Cardiac septum (tissue), 1 donor: ENCODE measurements around the gene ENAM. TPM values are rescaled to one million over a fixed set of nuclear protein-coding genes. Genes with fewer than 3 reads are reported as not detected.
"Not testable (repeated sequence)": the region's sequence is repeated elsewhere in the genome, so short reads cannot be mapped to it uniquely, and the experiment has no call there.

Experiments
- DNase-seq: peaks from one replicate; pipeline ENCODE4 v3.0.0-alpha.2; 2020; ENCODE audit warnings: low spot score
- intact Hi-C: fragments of 100-400 bp; cut with DNase I; formaldehyde crosslinking; loops from one replicate; pipeline ENCODE4 v1.14.0; 2022
- total RNA-seq: library from RNA; stranded (reverse); fragmentation: NEBNext Ultra II Directional; extraction: Animal tissue kit (Norgen Biotek cat#: 25700); gene quantifications from one replicate; pipeline ENCODE4 v1.2.1, GENCODE V29; 2021
- donor health status: DM: no; HTN: no; CAD: no.

The ENAM gene
- total RNA-seq, 1 donor from 2014 or later = 11.1 TPM

DNA sequence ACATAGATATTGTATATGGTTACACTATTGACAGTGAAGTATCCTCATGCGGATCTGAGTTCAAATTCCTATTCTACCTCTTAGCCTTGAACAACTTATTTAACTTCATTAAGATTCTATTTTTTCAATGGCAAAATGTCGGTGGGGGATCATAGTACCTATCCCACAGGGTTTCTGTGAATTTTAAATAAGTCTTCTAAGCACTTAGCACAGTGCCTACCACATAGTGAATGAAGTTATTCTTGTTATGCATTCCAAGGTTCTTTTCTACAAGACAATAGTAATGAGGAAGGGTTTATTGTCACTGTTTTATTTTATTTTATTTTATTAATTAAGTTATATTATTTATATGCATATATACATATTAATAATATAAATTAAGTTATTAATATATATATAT is 8.8 kb upstream of the ENAM start:
- DNase-seq = no peak
- intact Hi-C loops = no loop called here

- DNase-seq = no peak
- intact Hi-C loops = no loop called here
Observed at GRCh38 chr4:70623323-70623722, 5.2 kb upstream of the ENAM start.

DNA sequence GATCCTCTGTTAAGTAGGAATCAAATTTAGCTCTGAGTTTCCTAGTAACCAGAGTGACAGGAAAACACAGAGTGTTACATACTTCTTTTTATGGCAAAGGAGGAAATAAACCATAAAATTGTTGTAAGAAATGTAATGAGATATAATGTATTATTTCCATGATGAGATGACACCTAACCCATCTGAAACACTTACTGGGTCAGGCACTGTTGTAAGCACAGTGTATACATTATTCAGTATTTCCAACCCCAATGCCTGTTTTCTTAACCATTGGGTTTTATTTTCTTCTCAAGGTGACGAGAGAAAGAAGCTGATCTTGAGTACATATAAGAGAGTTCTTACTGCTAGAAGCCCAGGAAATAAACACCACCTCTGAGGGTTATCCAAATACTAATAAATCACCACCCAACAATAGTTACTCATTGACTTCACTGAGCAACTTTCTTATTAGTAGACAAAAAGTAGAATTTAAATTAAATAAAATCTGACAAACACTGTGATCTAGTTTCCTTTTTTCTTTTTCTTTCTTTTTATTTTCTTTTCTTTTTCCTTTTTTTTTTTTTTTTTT is 4.2 kb upstream of the ENAM start:
- intact Hi-C loops = no loop called here
- DNase-seq = no peak

DNA sequence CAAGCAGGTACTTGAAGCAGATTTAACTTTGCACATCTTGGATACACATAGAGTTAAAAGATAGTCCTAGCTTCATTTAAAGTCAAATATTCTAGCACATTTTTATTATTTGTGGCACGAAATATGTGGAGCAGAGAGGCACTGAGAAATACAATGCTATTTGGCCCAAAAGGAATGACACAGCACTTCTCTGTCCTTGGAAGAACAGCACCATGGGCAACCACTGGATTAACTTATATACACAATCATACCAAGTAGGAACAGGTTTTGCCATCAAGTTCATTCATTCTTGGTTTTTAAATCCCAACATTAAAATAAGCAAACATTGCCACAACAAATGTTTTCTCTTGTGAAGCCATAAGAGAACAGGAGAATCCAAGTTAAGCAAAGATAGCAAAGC is 924 bp upstream of the ENAM start:
- no peak for DNase-seq
- intact Hi-C loops = no loop called here

- intact Hi-C loops = no loop called here
- DNase-seq = no peak
Observed at GRCh38 chr4:70629469-70630090, 1.0 kb downstream of the ENAM start.

DNA sequence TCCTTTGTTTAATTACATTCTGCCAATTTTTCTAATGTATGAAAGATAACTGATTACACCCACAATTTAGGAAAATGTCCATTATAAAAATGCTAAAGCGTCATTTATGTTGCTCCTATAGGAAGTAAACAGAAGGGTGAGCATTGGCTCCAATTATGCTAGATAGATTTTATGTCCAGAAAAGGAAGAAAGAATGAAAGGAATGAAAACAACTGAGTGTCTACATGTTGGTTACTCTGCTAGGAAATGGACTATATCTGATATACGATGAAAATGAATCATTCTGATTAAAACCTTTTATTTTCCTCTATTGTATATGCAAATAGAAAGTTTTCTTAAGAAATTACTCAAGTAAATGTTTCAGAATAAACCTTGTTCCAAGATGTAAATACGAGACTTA is 1.6 kb downstream of the ENAM start:
- DNase-seq = no peak
- intact Hi-C loops = no loop called here

- intact Hi-C loops = no loop called here
Observed at GRCh38 chr4:70632028-70632427, 3.5 kb downstream of the ENAM start.

DNA sequence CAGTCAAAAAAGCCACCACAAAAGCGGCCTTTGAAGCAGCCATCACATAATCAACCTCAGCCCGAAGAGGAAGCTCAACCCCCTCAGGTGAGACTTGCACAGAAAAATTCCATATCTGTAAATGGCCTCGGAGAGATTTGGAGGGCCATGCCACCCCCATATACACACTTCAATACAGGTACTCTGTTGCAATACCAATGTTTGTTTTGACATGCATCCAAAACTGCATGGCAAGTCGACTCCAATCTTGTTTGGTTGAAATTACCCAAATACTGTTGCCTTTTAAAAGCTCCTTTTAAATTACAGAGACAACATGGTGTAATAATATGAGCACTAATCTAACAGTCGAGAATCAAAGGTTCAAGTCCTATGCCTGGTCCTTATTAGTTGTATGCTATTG is 5.9 kb downstream of the ENAM start:
- intact Hi-C loops = no loop called here
- DNase-seq = no peak

More at GRCh38 chr4:70632028-70632427, 3.5 kb downstream of the ENAM start:
- DNase-seq = no peak

GRCh38 chr4:70637239-70637913 is 8.8 kb downstream of the ENAM start:
- DNase-seq = no peak
- intact Hi-C loops = no loop called here

DNA sequence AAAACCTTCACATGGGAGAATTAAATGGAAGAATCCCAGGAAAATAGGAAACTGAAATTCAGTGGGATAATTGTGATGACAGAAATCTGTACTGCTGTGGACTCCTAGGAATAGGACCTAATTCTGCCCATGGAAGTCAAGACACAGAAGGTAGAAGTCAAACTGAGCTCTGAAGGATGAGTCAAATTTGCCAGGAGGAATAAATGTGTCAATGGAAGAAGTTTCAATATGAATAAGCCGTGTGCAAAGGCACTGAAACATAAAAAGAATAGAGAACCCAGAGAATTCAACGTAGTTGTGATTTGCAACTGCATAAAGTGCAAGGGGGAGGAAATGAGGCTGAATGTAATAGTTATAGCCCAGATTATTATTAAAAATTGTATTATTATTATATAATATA is 11.6 kb downstream of the ENAM start:
- intact Hi-C loops = no loop called here
- no peak for DNase-seq

GRCh38 chr4:70650741-70651140 is 22.2 kb downstream of the ENAM start:
- intact Hi-C loops = loop anchor here (5.0 to 10.0 kb wide), 2 partner anchors 357 to 1064 kb away; no protein-coding TSS in a partner anchor
- not testable (repeated sequence) for DNase-seq

DNA sequence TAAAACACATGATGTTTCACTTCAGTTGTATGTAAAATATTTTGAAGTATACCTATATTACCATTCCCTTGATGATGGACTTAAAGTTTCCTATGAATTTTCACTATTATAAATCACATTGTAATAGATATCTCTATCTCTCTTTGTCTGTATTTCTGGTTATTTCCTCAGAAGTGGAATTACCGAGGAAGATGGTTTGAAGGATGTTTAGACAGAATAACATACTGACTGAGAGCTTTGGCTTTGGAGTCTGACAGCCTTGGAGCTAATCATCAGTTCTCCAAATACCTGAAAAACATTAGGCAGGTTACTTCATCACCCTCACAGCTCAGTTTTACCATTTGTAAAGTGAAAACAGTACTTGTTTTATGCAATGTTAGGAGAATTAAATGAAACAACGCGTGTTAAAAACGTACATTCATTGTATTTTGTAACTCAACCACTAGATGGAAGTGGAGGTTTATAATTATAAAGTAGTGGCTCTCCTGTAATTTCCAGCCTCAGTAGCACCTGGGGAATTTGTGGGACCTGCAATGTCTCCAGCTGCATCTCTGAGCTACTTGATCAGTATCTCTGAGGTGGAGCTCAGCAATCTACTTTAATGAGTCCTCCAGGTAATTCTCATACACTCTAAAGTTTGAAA is 23.4 kb downstream of the ENAM start:
- no peak for DNase-seq
- intact Hi-C loops = loop anchor here (5.0 to 10.0 kb wide), 2 partner anchors 355 to 1063 kb away; no protein-coding TSS in a partner anchor

- DNase-seq = no peak
- intact Hi-C loops = loop anchor here (5.0 to 10.0 kb wide), 2 partner anchors 353 to 1060 kb away; no protein-coding TSS in a partner anchor
Observed at GRCh38 chr4:70654605-70655011, 26.1 kb downstream of the ENAM start.

- intact Hi-C loops = loop anchor here (10.0 kb wide), 1 partner anchor 1057 kb away; no protein-coding TSS in a partner anchor
Observed at GRCh38 chr4:70657326-70657725, 28.8 kb downstream of the ENAM start.

GRCh38 chr4:70658418-70658817 is 29.9 kb downstream of the ENAM start:
- intact Hi-C loops = loop anchor here (10.0 kb wide), 1 partner anchor 1056 kb away; no protein-coding TSS in a partner anchor
- no peak for DNase-seq

More at GRCh38 chr4:70657326-70657725, 28.8 kb downstream of the ENAM start:
- no peak for DNase-seq

GRCh38 chr4:70660106-70660505 is 31.6 kb downstream of the ENAM start:
- intact Hi-C loops = no loop called here

DNA sequence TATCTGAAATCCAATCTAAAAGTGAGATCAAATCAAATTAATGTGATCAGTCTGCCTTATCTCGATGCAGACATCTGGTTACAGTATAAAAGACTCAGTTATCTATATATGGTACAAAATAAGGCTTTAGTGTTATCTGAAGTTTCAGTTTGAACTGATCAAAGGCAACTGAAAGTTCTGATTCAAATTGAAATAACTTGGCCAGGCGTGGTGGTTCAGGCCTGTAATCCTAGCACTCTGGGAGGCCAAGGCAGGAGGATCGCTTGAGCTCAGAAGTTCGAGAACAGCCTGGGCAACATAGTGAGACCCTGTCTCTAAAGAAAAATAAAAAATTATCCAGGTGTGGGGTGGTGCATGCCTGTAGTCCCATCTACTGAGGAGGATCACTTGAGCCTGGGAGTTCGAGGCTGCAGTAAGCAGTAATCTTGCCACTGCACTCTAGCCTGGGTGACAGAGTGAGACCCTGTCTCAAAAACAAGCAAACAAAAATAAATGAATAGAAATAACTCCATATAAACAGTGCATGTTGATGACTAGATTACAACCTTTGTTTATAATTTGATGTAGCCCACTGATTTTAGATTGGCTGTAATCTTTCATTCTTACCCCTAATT is 32.9 kb downstream of the ENAM start:
- intact Hi-C loops = not testable (repeated sequence)

More at GRCh38 chr4:70660106-70660505, 31.6 kb downstream of the ENAM start:
- DNase-seq = no peak

DNA sequence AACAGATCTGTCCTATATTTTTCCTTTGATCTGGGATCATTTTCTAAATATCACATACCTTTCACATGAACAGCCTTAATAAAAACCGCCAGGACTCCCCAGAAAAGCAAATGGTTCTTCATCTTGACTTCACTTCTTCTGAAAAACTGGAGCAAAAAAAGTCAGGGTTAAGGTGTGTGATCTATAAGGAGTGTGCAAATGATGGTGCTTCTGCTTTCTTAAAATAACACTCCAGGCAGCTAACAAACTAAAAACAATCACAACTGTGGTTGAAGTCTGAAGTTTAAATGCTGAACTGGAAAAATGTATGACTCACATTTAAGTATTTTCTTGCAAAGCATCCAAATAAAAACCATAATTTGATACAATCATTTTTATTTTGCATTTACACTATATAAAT is 37.8 kb downstream of the ENAM start, which contains the start of gene JCHAIN:
TSS of gene JCHAIN (minus strand) at position 140 of the 400 bp plus-strand sequence. CDS start at position 122, 18 bp downstream.
- intact Hi-C loops = no loop called here
- no peak for DNase-seq

More for the DNA sequence above, 32.9 kb downstream of the ENAM start:
- DNase-seq = not testable (repeated sequence)

DNA sequence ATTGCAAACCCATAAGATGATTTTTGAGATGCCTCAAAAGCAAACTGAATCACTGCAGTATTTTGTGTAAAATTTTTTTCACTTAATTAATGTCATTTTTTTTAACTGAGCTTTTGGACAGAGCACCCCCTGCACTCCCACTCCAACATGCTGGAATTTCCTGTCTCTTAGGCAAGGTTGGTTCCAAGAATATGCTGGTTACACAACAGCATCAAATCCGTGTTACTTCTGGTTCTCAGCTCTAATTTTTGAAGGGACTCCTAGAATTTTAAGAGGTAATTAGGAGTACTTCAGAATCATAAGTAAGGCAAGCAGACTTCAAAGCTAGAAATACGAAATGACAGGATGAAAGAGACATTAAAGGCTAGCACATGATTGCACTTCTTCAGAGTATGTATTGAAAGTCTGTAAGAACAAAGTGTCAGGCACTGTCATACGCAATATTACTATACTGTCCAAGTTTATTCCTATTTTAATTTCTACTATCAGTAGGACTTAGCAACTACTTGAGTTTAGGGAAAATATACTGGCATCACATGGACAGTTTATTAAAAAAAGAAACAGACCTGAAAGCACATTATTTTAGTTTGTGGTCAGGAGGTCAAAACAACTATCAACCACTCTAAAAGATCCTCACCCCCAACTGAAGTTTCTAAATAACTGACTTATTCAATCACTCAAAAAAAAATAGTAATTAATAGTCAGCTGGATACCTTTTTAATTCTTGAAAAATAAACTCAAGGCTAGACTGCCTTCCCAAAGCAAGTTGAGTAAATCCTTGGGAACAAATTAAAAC is 39.4 kb downstream of the ENAM start:
- no peak for DNase-seq
- intact Hi-C loops = no loop called here
